Kidney (tissue), 14 donors: ENCODE data around the gene ALK. TPM values are rescaled to one million over a fixed set of nuclear protein-coding genes. Genes with fewer than 3 reads are reported as not detected.

Source experiments
- DNase-seq, 5 donors: peaks; one replicate each; pipeline ENCODE4 v3.0.0-alpha.2; 2013 to 2020
- FAIRE-seq: peaks from 2 replicates; lab custom pipeline; 2012; peaks lifted over from hg19 to GRCh38; lab: Jason Lieb, UNC
- H3K27ac ChIP-seq, 2 donors: one replicate each; pipeline ENCODE4 v1.7.0; 2013; ENCODE audit warnings: low read depth in 2 of 2, low read length in 2 of 2, inconsistent platforms in 1 of 2
- H3K27me3 ChIP-seq: one replicate; pipeline ENCODE4 v1.7.1; 2013; ENCODE audit warnings: low read length, inconsistent platforms; ENCODE audit not compliant: control insufficient read depth, insufficient read depth
- H3K36me3 ChIP-seq, 3 donors: one replicate each; pipeline versions ENCODE4 v1.7.0 to v1.7.1; 2013; ENCODE audit warnings: low read length in 3 of 3, control low read depth in 1 of 3, inconsistent platforms in 1 of 3; ENCODE audit not compliant: insufficient read depth in 3 of 3, control insufficient read depth in 2 of 3
- H3K4me1 ChIP-seq, 3 donors: one replicate each; pipeline versions ENCODE4 v1.7.0 to v1.7.1; 2013; ENCODE audit warnings: low read length in 3 of 3, inconsistent platforms in 1 of 3, low read depth in 1 of 3; ENCODE audit not compliant: control insufficient read depth in 2 of 3, insufficient read depth in 2 of 3
- H3K4me3 ChIP-seq, 3 donors: one replicate each; pipeline versions ENCODE4 v1.7.0 to v1.8.1; 2013; ENCODE audit warnings: low read length in 3 of 3, control low read depth in 1 of 3, inconsistent platforms in 1 of 3
- H3K9ac ChIP-seq, 3 donors: one replicate each; pipeline versions ENCODE4 v1.7.0 to v1.7.1; 2013; ENCODE audit warnings: low read length in 3 of 3, control low read depth in 1 of 3, inconsistent platforms in 1 of 3
- H3K9me3 ChIP-seq, 3 donors: one replicate each; pipeline versions ENCODE4 v1.7.0 to v1.7.1; 2013; ENCODE audit warnings: low read length in 3 of 3, control low read depth in 1 of 3, inconsistent platforms in 1 of 3; ENCODE audit not compliant: control insufficient read depth in 2 of 3, insufficient read depth in 1 of 3
- intact Hi-C: fragments of 100-400 bp; cut with DNase I; formaldehyde crosslinking; loops from one replicate; pipeline ENCODE4 v1.11.1; 2022
- polyA plus RNA-seq: library from polyadenylated mRNA; stranded (reverse); fragments of 350-450 nt; fragmentation: Illumina TruSeq; extraction: RNeasy Lipid Tissue Mini Kit (QIAGEN cat#74804); gene quantifications from one replicate; pipeline ENCODE4 v1.2.3, GENCODE V29; 2014; ENCODE audit warnings: low read depth, low replicate concordance; ENCODE audit not compliant: insufficient read depth
- total RNA-seq: library from RNA; stranded (reverse); fragmentation: NEBNext Ultra II Directional; extraction: Animal tissue kit (Norgen Biotek cat#: 25700); gene quantifications from one replicate; pipeline ENCODE4 v1.2.1, GENCODE V29; 2021
- TF ChIP-seq, protein P1 (sequence below): IDR thresholded peaks from 3 replicates; pipeline ENCODE4 v1.5.1; 2012; ENCODE audit warnings: mild to moderate bottlenecking, moderate library complexity, borderline replicate concordance; ENCODE audit not compliant: insufficient read depth; ENCODE audit errors: extremely low read depth
- donor health status: control.
- donor health status: control.
- donor health status: control.
- donor health status: control.
- donor health status: control.
- donor health status: DM: yes; HTN: yes; CAD: no.
- donor health status: Normal renal cell carcinoma (clear cell type).

The ALK gene
- total and polyA plus RNA-seq, 2 donors from 2014 or later, result 0.13 TPM; not detected in 1

DNA sequence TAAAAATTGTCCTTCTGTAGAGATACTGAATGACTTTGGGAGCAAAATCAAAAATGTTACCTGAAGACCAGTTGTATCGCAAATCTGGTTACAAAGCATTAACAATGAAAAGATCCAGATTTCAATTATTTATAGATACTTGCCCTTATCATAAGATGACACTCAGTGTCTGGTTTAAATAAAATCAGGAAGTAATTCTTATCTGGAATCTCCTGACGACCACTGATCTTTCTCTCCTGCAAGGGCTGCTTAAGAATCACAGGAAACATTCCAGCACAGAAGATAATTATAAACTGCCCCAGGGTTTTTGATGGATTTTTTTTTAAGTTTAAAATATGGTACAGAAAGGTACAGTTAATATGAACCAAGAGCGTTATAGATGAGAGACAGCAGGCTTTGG, 205.7 kb downstream of the ALK start:
- FAIRE-seq, result no peak
- Histone ChIP-seq H3K4me1 (no peaks in the 10 kb centered on the region), H3K27ac (no peak overlapping the region), H3K4me3 (no peak overlapping the region), H3K9ac (no peak overlapping the region), H3K36me3 (no peaks in the 10 kb centered on the region), H3K27me3 (no peaks in the 10 kb centered on the region), H3K9me3 (no peaks in the 10 kb centered on the region)
- TF ChIP-seq, protein P1, sequence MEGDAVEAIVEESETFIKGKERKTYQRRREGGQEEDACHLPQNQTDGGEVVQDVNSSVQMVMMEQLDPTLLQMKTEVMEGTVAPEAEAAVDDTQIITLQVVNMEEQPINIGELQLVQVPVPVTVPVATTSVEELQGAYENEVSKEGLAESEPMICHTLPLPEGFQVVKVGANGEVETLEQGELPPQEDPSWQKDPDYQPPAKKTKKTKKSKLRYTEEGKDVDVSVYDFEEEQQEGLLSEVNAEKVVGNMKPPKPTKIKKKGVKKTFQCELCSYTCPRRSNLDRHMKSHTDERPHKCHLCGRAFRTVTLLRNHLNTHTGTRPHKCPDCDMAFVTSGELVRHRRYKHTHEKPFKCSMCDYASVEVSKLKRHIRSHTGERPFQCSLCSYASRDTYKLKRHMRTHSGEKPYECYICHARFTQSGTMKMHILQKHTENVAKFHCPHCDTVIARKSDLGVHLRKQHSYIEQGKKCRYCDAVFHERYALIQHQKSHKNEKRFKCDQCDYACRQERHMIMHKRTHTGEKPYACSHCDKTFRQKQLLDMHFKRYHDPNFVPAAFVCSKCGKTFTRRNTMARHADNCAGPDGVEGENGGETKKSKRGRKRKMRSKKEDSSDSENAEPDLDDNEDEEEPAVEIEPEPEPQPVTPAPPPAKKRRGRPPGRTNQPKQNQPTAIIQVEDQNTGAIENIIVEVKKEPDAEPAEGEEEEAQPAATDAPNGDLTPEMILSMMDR, result no peak
- DNase-seq, result no peak
- intact Hi-C loops, result no loop called here

DNA sequence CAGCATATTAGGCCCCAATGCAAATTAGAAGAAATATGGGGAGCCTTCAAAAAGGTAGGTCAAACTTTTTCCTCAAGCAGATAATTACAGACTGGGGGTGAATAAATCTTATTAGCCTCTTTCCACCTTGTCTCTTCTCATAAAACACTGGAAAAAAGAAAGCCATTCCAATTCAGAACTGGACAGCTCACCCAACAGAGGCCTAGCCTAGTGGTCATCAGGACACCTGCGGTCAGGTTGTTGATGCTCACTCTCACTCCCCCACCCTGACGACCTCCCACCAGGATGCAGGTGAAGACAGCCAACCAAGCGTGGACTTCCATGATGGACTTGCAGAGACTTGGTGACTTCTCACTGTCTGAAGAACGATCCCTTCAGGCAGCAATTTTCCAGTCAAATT, 207.1 kb downstream of the ALK start:
- FAIRE-seq (no peak), DNase-seq (no peak)
- H3K9ac ChIP-seq, result no peak overlapping the region
- no peak overlapping the region for H3K27ac ChIP-seq
- H3K4me3 ChIP-seq, result no peak overlapping the region
- no peaks in the 10 kb centered on the region for H3K36me3 ChIP-seq
- intact Hi-C loops, result no loop called here
- H3K4me1 ChIP-seq, result no peaks in the 10 kb centered on the region
- TF ChIP-seq, protein P1, result no peak
- no peaks in the 10 kb centered on the region for H3K27me3 ChIP-seq
- H3K9me3 ChIP-seq, result no peaks in the 10 kb centered on the region

DNA sequence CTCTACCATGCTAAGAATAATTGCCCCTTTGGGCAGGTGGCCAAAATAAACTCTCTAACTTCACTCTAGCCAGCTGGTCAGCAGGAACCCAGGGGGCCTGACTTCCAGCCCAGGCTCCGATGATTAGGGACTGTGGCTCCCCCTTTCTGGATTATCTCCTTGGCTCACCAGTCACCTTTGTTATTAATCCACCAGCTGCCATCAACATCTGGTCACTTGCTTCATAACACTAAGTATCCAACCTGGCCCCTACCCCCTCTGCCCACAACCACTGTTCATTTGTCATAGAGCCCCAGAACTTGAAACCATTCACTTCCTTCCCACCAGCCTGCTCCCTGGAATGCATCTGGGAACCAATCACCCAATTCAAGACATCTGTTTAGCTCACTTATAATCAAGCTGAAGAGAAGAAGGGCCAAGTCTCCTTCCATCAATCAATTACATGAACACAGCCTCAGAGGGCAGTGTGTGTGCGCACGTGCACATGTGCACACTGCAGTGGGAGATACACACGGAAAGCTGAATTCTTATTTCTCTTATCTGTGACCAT, 215.1 kb downstream of the ALK start:
- no peaks in the 10 kb centered on the region for H3K4me1 ChIP-seq
- no peak overlapping the region for H3K9ac ChIP-seq
- H3K27me3 ChIP-seq, result no peaks in the 10 kb centered on the region
- intact Hi-C loops, result no loop called here
- no peak overlapping the region for H3K27ac ChIP-seq
- TF ChIP-seq, protein P1, result no peak
- no peak for FAIRE-seq
- H3K9me3 ChIP-seq, result no peaks in the 10 kb centered on the region
- no peak overlapping the region for H3K4me3 ChIP-seq
- no peaks in the 10 kb centered on the region for H3K36me3 ChIP-seq
- DNase-seq, result no peak

DNA sequence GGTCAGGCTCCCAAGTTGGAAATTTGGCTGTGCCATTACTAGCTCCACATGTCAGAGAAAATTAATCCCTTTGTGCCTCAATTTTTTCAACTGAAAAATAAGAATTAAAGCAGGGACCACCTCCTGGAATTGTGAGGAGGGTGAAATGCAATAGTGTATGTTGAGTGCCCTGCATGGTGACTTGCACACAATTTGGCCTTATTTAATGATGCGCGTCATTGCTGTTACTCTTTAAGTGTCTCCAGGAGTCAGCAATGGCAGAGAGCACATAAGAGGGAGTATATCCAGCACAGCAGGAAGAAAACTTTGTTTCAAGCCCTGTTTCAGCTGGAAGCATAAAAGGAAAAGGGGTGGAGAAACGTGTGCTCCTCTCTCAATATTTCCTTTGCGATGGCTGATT, 215.8 kb downstream of the ALK start:
- Histone ChIP-seq H3K27ac (no peak overlapping the region), H3K4me1 (no peaks in the 10 kb centered on the region), H3K27me3 (no peaks in the 10 kb centered on the region), H3K4me3 (no peak overlapping the region), H3K9me3 (no peaks in the 10 kb centered on the region), H3K9ac (no peak overlapping the region), H3K36me3 (no peaks in the 10 kb centered on the region)
- intact Hi-C loops, result no loop called here
- TF ChIP-seq, protein P1, result no peak
- DNase-seq, result peak in 4 of 5 donors; percentile 36 to 80 (median 58)
- FAIRE-seq, result no peak
